GM21528 (cell line): Measurements from ENCODE around the gene CFAP20DC.

Experiments used
- ATAC-seq: cut with Tn5 transposase; IDR thresholded peaks from one replicate; pipeline ENCODE4 v1.9.1; 2021; ENCODE audit warnings: mild to moderate bottlenecking, moderate library complexity; ENCODE audit not compliant: unreplicated experiment, low FRiP score

The CFAP20DC gene

GRCh38 chr3:59027607-59028006, 22.2 kb downstream of the CFAP20DC start:
- no peak for ATAC-seq

- ATAC-seq, result no peak
These were observed 26.2 kb downstream of the CFAP20DC start for GRCh38 chr3:59023612-59024011.

- ATAC-seq, result no peak
These were observed 32.2 kb downstream of the CFAP20DC start for GRCh38 chr3:59017617-59017984.

- ATAC-seq, result no peak
These were observed 32.8 kb downstream of the CFAP20DC start for GRCh38 chr3:59016930-59017616.

- ATAC-seq, result no peak
These were observed 36.2 kb downstream of the CFAP20DC start for GRCh38 chr3:59013611-59014010.

GRCh38 chr3:59006634-59007517, 42.9 kb downstream of the CFAP20DC start:
- ATAC-seq, result no peak

GRCh38 chr3:59001675-59002074, 48.1 kb downstream of the CFAP20DC start:
- ATAC-seq, result no peak

GRCh38 chr3:58999774-59000160, 50.1 kb downstream of the CFAP20DC start:
- ATAC-seq, result no peak

- no peak for ATAC-seq
These were observed 50.6 kb downstream of the CFAP20DC start for GRCh38 chr3:58999134-58999773.

GRCh38 chr3:58998476-58999117, 51.2 kb downstream of the CFAP20DC start:
- no peak for ATAC-seq

- ATAC-seq, result no peak
These were observed 53.1 kb downstream of the CFAP20DC start for GRCh38 chr3:58996730-58997129.

- ATAC-seq, result peak; percentile 55
These were observed 55.0 kb downstream of the CFAP20DC start for GRCh38 chr3:58994746-58995330.

GRCh38 chr3:58993547-58993946, 56.3 kb downstream of the CFAP20DC start:
- no peak for ATAC-seq

GRCh38 chr3:58991623-58992022, 58.2 kb downstream of the CFAP20DC start:
- ATAC-seq, result no peak

- ATAC-seq, result no peak
These were observed 58.8 kb downstream of the CFAP20DC start for GRCh38 chr3:58991026-58991425.

- no peak for ATAC-seq
These were observed 59.9 kb downstream of the CFAP20DC start for GRCh38 chr3:58989955-58990354.

- no peak for ATAC-seq
These were observed 60.7 kb downstream of the CFAP20DC start for GRCh38 chr3:58989163-58989562.

- no peak for ATAC-seq
These were observed 61.8 kb downstream of the CFAP20DC start for GRCh38 chr3:58988041-58988440.

- no peak for ATAC-seq
These were observed 63.2 kb downstream of the CFAP20DC start for GRCh38 chr3:58986654-58987053.

- no peak for ATAC-seq
These were observed 70.0 kb downstream of the CFAP20DC start for GRCh38 chr3:58979840-58980239.

- no peak for ATAC-seq
These were observed 76.0 kb downstream of the CFAP20DC start for GRCh38 chr3:58973796-58974195.
